Measurements from ENCODE around the gene B9D2.

Gene B9D2

DNA sequence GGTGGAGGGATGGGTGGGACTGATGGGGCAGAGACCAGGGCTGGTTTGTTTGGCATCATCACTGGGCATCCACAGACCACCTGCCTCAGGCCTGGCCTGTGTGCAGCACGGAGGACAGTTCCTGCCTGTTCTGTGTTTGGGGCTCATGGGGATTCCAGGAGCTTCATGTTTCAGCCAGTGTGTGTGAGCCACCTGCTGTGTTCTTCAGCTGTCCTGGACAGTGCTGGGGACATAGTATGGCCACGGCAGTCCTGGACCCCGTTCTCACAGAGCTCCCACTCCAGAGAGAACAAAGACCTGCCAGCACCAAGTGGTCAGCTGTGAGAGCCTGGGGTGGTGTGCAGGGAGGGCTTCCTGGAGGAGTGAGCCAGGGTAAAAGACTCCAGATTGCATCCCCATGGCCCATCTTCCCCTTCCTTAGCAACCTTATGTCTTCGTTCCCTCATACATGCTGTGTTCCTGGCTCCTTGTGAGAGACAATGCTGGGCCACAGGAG is 55.9 kb downstream of the B9D2 start:
- H3K27ac ChIP-seq (ENCODE audit: low read depth, low read length): peak overlapping the region; percentile 93
- peaks cover 3 to 53% (median 48%) of the 10 kb centered on the region in 5 donors for H3K36me3 ChIP-seq (ENCODE audit: control insufficient read depth in 5 of 5, insufficient read depth in 5 of 5, low read length in 5 of 5)

DNA sequence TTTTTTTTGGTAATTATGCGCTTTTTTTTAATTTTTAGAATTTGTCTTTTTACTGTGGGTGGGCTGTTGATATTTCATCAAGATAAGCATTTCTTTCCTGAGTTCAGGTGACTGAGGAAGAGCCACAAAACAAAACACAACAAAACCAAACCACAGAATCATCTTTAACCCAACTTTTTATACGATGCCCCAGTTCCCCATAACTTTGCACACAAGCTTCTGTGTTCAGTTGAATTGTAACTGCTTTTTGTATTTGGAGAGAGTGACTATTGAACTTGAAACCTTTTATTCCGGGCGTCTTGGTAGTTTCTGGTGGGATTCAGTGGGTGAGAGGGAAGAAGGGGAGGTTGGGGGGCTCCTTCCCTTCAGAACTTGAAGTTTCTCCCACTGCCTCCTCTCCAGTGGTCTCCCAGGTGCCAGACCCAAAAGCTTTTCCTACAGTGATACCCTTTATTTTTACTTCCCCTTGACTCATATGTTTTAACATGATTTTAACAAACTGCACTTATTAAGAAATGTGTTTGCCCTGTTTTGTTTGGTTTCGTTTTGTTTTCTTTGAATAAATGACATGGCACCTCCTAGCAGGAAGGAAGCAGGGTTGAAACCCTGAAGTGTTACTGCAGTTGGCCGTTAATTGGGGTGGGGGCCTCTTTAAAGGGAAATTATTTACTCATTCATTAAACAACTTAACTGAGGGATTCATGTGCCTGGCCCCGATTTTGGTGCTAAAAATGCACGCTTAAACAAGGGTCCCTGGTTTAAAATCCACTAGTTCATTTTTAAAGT is 56.7 kb downstream of the B9D2 start:
- H3K9me3 ChIP-seq (ENCODE audit: control insufficient read depth in 5 of 5, low read length in 5 of 5): no peaks in the 10 kb centered on the region
- peaks cover 12 to 66% (median 49%) of the 10 kb centered on the region in 5 donors for H3K4me1 ChIP-seq (ENCODE audit: control insufficient read depth in 5 of 5, insufficient read depth in 5 of 5, low read length in 5 of 5)
- peaks cover 0 to 2% (median 0%) of the 10 kb centered on the region in 5 donors for H3K27me3 ChIP-seq (ENCODE audit: control insufficient read depth in 5 of 5, insufficient read depth in 4 of 5, low read length in 5 of 5)
- peak overlapping the region in 3 of 5 donors; percentile 37 to 78 (median 50) for H3K9ac ChIP-seq (ENCODE audit: low read length in 5 of 5)
- peaks cover 3 to 53% (median 48%) of the 10 kb centered on the region in 5 donors for H3K36me3 ChIP-seq (ENCODE audit: control insufficient read depth in 5 of 5, insufficient read depth in 5 of 5, low read length in 5 of 5)
- no peak overlapping the region for H3K4me3 ChIP-seq (ENCODE audit: low read depth in 1 of 5, low read length in 5 of 5)
- H3K27ac ChIP-seq (ENCODE audit: low read depth, low read length): peak overlapping the region; percentile 93

More for the DNA sequence above, 55.9 kb downstream of the B9D2 start:
- Histone ChIP-seq H3K9ac (ENCODE audit: low read length in 5 of 5) (peak overlapping the region; percentile 31 to 81 (median 50)), H3K4me3 (ENCODE audit: low read depth in 1 of 5, low read length in 5 of 5) (peak overlapping the region in 1 of 5 donors; percentile 22), H3K27me3 (ENCODE audit: control insufficient read depth in 5 of 5, insufficient read depth in 4 of 5, low read length in 5 of 5) (peaks cover 0 to 2% (median 0%) of the 10 kb centered on the region in 5 donors), H3K4me1 (ENCODE audit: control insufficient read depth in 5 of 5, insufficient read depth in 5 of 5, low read length in 5 of 5) (peaks cover 12 to 63% (median 47%) of the 10 kb centered on the region in 5 donors), H3K9me3 (ENCODE audit: control insufficient read depth in 5 of 5, low read length in 5 of 5) (no peaks in the 10 kb centered on the region)

DNA sequence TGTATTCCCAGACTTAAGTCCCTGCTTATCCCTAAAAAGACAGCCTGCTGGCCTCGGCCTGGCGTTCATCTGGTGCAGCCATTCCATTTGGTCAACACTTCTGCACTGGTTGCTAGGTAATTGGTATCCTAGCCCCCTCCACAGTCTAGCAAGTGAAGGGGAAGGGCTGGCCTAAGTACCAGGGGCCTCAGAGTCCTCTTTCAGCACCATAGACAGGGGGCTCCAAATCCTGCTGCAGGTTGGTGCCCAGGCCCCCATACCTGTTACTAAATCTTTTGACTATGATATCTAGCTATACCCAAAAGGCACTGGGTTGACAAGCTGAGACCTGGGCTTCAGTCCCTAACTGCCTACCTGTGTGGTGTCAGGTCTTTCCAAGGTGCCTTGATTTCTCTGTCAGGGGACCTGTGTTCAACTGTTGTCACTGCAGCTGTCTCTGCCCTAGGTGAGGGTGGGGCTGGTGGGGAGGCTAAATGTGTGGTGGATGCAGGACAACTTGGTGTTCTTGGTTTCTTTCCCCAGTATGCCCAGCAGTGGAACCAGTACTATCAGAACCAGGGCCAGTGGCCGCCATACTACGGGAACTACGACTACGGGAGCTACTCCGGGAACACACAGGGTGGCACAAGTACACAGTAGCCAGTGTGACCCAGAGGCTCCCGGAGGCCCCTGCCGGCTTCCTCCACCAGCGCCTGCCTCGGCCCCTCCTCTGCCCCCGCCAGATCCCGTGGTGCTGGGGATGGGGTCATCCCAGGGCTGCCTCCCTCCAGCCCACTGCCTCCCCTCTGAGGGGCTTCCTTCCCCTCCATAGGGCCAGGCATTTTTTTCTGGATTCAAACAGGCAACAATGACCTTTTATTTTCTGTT is 57.8 kb downstream of the B9D2 start:
- Histone ChIP-seq H3K27ac (ENCODE audit: low read depth, low read length) (peak overlapping the region; percentile 93), H3K9me3 (ENCODE audit: control insufficient read depth in 5 of 5, low read length in 5 of 5) (no peaks in the 10 kb centered on the region), H3K9ac (ENCODE audit: low read length in 5 of 5) (peak overlapping the region in 2 of 5 donors; percentile 5 to 14), H3K27me3 (ENCODE audit: control insufficient read depth in 5 of 5, insufficient read depth in 4 of 5, low read length in 5 of 5) (peaks cover 0 to 2% (median 0%) of the 10 kb centered on the region in 5 donors), H3K36me3 (ENCODE audit: control insufficient read depth in 5 of 5, insufficient read depth in 5 of 5, low read length in 5 of 5) (peaks cover 8 to 62% (median 55%) of the 10 kb centered on the region in 5 donors), H3K4me1 (ENCODE audit: control insufficient read depth in 5 of 5, insufficient read depth in 5 of 5, low read length in 5 of 5) (peaks cover 12 to 72% (median 46%) of the 10 kb centered on the region in 5 donors), H3K4me3 (ENCODE audit: low read depth in 1 of 5, low read length in 5 of 5) (no peak overlapping the region)

DNA sequence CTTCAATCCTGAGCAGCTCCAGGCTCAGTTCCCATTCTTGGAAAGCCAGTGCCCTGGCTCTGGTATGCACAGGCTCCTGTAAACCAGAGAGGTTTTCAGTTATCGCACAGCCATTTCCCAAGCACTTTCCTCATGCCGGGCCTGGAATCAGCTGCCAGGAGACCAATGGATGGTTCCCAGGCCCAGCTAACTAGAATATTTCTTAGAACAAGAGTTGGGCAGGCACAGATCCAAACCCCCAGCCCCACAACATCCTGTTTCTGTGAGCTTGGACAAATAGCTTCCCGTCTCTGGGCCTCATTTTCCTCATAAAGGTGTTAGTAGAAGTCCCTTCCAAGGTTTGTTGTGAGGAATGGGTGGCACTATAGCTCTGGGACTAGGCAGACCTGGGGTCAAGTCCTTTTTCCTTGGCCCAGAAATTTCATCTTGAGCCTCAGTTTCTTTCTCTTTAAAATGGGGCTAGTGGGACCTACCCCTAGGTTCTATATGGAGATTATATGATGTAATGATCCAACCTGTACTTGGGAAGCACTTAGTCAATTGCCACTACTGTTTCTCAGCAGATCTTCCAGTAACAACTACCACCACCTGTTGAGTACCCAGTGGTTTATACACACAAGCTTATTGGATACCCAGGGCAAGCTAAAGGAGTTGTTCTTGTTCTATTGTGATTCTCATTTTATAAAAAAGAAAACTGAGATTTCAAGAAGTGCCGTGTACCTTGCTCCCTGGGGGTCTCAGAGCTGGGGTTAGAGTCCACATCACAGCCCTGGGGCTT is 59.1 kb downstream of the B9D2 start:
- Histone ChIP-seq H3K4me1 (ENCODE audit: control insufficient read depth in 5 of 5, insufficient read depth in 5 of 5, low read length in 5 of 5) (peaks cover 16 to 74% (median 43%) of the 10 kb centered on the region in 5 donors), H3K4me3 (ENCODE audit: low read depth in 1 of 5, low read length in 5 of 5) (no peak overlapping the region), H3K36me3 (ENCODE audit: control insufficient read depth in 5 of 5, insufficient read depth in 5 of 5, low read length in 5 of 5) (peaks cover 11 to 74% (median 63%) of the 10 kb centered on the region in 5 donors), H3K27ac (ENCODE audit: low read depth, low read length) (no peak overlapping the region), H3K9me3 (ENCODE audit: control insufficient read depth in 5 of 5, low read length in 5 of 5) (no peaks in the 10 kb centered on the region), H3K9ac (ENCODE audit: low read length in 5 of 5) (no peak overlapping the region), H3K27me3 (ENCODE audit: control insufficient read depth in 5 of 5, insufficient read depth in 4 of 5, low read length in 5 of 5) (peaks cover 0 to 2% (median 0%) of the 10 kb centered on the region in 5 donors)
